GM12892 (cell line): Measurements from ENCODE around the gene KRTAP5-4.
"Not testable (repeated sequence)": the region's sequence is repeated elsewhere in the genome, so short reads cannot be mapped to it uniquely, and the experiment has no call there.

Experiments used
- DNase-seq: peaks from one replicate; pipeline ENCODE4 v3.0.0; 2011; ENCODE audit not compliant: insufficient read length
- FAIRE-seq: peaks from 2 replicates; lab custom pipeline; 2011; peaks lifted over from hg19 to GRCh38; lab: Jason Lieb, UNC
- POLR2A ChIP-seq: IDR thresholded peaks from 2 replicates; pipeline ENCODE4 v1.6.1; 2011; ENCODE audit warnings: low read depth, low read length, control low read depth
- POLR2AphosphoS5 ChIP-seq: IDR thresholded peaks from 2 replicates; pipeline ENCODE4 v1.6.1; 2011; ENCODE audit warnings: low read depth, low read length, control low read depth
- TAF1 ChIP-seq: IDR thresholded peaks from 2 replicates; pipeline ENCODE4 v1.6.1; 2011; ENCODE audit warnings: low read depth, mild to moderate bottlenecking, control low read depth, low read length, borderline replicate concordance

Gene KRTAP5-4

GRCh38 chr11:1604711-1605110, 17.2 kb downstream of the KRTAP5-4 start:
- TF ChIP-seq TAF1 (no peak), POLR2A (no peak), POLR2AphosphoS5 (no peak)

DNA sequence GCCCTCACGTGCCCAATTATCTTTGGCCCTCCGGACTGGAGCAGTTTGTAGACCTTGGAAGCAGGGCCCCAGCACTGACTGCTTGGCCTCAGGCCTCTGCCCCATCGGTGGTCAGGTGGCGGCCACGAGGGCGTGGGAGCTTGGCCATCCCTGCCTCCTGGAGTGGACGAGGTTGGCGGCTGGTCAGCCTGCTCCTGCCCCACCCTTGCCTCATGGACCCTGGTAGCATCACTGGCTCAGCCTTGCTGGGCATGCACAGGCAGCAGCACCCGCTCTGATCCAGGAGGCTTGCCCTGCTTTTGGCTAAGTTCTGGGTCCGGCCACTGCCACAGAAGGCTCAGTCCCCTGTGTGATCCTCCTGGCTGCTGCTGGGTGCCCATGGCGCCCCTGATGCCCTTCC, 17.8 kb downstream of the KRTAP5-4 start:
- DNase-seq = no peak
- FAIRE-seq = no peak
- TF ChIP-seq TAF1 (no peak), POLR2AphosphoS5 (no peak), POLR2A (no peak)

More at GRCh38 chr11:1604711-1605110, 17.2 kb downstream of the KRTAP5-4 start:
- no peak for FAIRE-seq
- DNase-seq = no peak

- FAIRE-seq (peak; percentile 60), DNase-seq (no peak)
- no peak for TF ChIP-seq POLR2AphosphoS5
- TF ChIP-seq POLR2A = no peak
- no peak for TF ChIP-seq TAF1
Observed at GRCh38 chr11:1603629-1604028, 18.3 kb downstream of the KRTAP5-4 start.

DNA sequence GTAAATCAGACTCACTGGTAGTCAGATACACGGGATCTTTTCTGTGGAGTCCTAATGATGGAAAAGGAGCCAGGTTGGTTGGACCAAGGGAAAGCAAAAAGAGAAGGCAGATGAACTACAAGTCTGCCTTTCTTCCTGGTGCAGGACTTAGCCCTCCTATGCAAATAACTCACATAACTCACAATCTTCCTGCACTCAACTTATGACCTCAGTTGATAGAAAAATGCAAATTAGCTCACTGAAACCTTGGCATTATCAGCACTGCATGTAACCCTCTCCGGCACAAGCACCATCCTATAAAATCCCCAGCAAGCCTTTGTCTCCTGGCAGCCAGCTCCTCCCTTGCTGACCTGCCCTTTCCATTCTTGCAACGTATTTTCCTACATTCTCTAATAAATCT, 20.3 kb downstream of the KRTAP5-4 start:
- not testable (repeated sequence) for FAIRE-seq, DNase-seq

GRCh38 chr11:1600626-1601025, 21.3 kb downstream of the KRTAP5-4 start:
- no peak for FAIRE-seq
- no peak for TF ChIP-seq POLR2AphosphoS5
- TF ChIP-seq POLR2A = no peak
- no peak for TF ChIP-seq TAF1
- no peak for DNase-seq

DNA sequence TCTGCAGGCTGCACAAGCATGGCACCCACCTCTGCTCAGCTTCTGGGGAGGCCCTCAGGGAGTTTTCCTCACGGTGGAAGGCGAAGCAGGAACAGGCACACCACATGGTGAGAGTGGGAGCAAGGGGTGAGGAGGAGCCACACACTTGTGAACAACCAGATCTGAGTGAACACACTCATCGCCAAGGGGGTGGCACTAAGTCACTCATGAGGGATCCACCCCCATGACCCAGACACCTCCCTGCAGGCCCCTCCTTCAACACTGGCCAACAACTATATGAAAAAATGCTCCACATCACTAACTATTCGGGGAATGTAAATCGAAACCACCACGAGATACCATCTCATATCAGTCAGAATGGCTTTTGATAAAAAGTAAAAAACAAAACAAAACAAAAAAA, 23.1 kb downstream of the KRTAP5-4 start:
- FAIRE-seq = no peak
- no peak for DNase-seq

GRCh38 chr11:1598406-1598805, 23.5 kb downstream of the KRTAP5-4 start:
- DNase-seq, FAIRE-seq: not testable (repeated sequence)

More for the DNA sequence above, 23.1 kb downstream of the KRTAP5-4 start:
- TF ChIP-seq POLR2AphosphoS5 (no peak), POLR2A (no peak), TAF1 (no peak)

DNA sequence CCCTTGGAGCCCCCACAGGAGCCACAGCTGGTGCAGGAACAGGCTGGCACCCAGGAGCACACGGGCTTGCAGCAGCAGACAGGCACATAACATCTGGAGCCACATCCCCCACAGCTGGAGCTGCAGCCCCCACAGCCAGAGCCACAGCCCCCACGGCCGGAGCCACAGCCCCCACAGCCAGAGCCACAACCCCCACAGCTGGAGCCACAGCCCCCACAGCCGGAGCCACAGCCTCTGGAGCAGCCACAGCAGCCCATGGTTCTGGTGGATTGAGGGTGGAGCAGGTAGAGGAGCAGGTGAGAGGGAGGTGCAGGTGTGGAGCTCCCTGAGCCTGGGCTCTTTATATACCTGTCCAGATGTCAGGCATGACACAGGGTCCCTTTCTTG, 24.0 kb downstream of the KRTAP5-4 start, which contains the start of gene KRTAP5-2:
Gene KRTAP5-2, minus strand, starts transcription at position 301 of the 387 bp plus-strand sequence. Its CDS starts 44 bp downstream, at position 257.
- TF ChIP-seq TAF1 (no peak), POLR2A (no peak), POLR2AphosphoS5 (no peak)
- FAIRE-seq (no peak), DNase-seq (no peak)

DNA sequence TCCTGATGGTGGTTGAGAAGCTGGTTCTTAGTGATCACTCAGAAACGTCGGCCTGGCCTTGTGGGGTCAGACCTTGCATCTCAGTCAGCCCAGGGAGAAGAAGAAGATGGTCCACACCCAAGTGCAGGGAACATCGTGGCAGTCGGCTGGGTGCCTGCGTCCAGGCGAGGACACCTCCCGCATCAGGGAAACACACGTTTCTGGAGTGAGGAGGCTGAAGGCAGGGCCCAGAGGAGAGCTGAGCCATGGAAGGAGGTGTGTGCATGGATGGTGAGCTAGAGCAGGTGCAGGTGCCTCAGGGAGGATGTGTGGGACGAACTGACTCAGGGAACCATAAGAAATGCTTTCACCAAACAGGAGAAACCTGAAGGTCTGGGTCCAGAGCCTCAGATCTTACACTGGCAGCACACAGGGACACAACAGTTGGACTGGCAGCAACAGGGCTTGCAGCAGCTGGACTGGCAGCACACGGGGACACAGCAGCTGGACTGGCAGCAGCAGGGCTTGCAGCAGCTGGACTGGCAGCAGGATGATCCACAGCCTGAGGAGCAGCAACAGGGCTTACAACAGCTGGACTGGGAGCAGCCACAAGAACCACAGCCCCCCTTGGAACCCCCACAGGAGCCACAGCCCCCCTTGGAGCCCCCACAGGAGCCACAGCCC, 24.5 kb downstream of the KRTAP5-4 start:
- DNase-seq (no peak), FAIRE-seq (no peak)

GRCh38 chr11:1596576-1597121, 25.3 kb downstream of the KRTAP5-4 start:
- FAIRE-seq, DNase-seq: not testable (repeated sequence)

More for the DNA sequence above, 24.5 kb downstream of the KRTAP5-4 start:
- no peak for TF ChIP-seq TAF1
- no peak for TF ChIP-seq POLR2AphosphoS5

DNA sequence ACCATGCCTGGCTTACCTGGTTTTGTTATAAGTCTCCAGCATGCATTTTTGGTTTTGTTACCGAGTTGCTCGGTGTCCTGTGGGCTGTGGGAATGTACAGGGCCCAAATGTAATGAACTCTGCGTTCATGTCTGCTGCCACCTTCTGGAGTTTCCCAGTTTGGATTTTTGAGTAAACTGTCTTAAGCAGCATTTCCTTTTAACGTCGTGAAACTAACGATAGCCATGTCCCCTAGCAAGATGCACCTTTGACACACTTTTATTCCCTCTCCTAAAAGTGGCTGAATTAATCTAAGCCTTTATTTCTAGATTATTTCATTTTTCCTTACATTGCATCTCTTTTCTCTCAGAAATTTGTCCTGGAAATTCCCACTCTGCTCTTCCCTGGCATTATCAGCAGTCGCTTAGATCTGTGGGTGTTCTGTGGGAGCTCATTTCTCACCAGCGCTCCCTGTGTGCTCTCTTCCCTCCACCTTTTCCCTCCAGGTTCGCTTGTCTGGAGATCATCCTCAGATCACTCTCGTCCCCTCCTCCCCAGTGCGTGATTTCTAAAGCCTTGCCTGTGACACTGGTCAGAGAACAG, 25.9 kb downstream of the KRTAP5-4 start:
- not testable (repeated sequence) for DNase-seq
- FAIRE-seq = peak; percentile 82

DNA sequence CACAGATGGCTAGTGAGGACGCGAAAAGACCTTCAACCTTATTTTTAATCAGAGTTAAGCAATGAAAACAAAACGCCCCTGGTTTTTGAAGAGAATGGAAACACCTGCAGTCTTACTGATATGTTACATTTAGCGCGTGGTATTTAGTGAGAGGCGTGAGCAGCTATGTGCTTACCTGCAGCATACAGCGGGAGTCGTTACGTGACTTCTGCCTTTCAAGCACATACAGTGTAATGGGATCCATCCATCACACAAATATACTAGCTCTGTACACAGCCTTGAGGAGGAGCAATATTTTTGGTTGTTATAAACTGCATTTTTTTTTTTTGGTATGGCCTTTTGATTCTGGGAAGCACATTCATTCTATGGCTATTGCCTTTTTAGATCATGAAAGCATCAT, 29.3 kb downstream of the KRTAP5-4 start:
- TF ChIP-seq POLR2A (no peak), TAF1 (no peak), POLR2AphosphoS5 (no peak)
- FAIRE-seq (no peak), DNase-seq (no peak)
